Right atrium auricular region (tissue), 2 donors: Measurements from ENCODE around the gene DAP3. TPM values are rescaled to one million over a fixed set of nuclear protein-coding genes. Genes with fewer than 3 reads are reported as not detected.
"Not testable (repeated sequence)": the region's sequence is repeated elsewhere in the genome, so short reads cannot be mapped to it uniquely, and the experiment has no call there.

Source experiments
- DNase-seq: peaks from one replicate; pipeline ENCODE4 v3.0.0-alpha.2; 2019; ENCODE audit warnings: low spot score
- H3K27ac ChIP-seq, 2 donors: fragments of 200-600 bp; sonication (generic); 1 replicate in 1 of 2; 2 replicates in 1 of 2; pipeline ENCODE4 v1.5.1; 2016 to 2019
- H3K27me3 ChIP-seq, 2 donors: fragments of 200-600 bp; sonication (generic); one replicate each; pipeline versions ENCODE4 v1.5.1 to v1.6.0; 2017 to 2019
- H3K36me3 ChIP-seq: fragments of 200-600 bp; sonication (generic); one replicate; pipeline ENCODE4 v1.5.1; 2016
- H3K4me1 ChIP-seq, 2 donors: fragments of 200-600 bp; sonication (generic); one replicate each; pipeline versions ENCODE4 v1.5.1 to v1.6.0; 2017 to 2019
- H3K4me3 ChIP-seq, 2 donors: fragments of 200-600 bp; sonication (generic); 1 replicate in 1 of 2; 2 replicates in 1 of 2; pipeline ENCODE4 v1.5.1; 2017 to 2019; ENCODE audit warnings: mild to moderate bottlenecking in 1 of 2, moderate library complexity in 1 of 2
- H3K9me3 ChIP-seq, 2 donors: fragments of 200-600 bp; sonication (generic); one replicate each; pipeline ENCODE4 v1.5.1; 2019
- CTCF ChIP-seq, 2 donors: fragments of 200-600 bp; sonication (generic); IDR thresholded peaks; one replicate each; pipeline ENCODE4 v1.5.1; 2019; ENCODE audit warnings: antibody characterized with exemption in 2 of 2
- total RNA-seq, 2 donors: library from RNA; depleted of rRNA; stranded (reverse); fragments of >200 nt; gene quantifications; one replicate each; pipeline ENCODE4 v1.1.0, GENCODE V29; 2016

Gene DAP3
- total RNA-seq, 2 donors from 2014 or later: 76.8 to 120 TPM

DNA sequence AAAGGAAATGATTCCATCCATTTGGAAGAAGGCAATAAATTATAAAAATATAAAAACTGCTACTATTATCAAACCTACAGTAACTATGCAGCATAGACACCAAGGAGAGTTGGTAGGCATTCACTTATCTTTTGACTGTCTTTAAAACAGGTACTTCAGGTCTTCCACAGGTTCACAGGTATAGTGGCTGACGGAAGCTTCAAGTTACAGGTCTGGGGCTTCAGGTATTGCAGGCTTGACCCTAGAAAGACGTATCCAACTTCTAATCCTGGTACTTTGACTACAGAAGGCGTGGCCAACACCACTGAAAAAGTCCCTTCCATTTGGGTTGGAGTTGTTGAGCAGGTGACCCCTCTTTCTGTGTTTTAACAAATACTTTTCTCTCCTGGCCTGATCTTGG, 35.9 kb upstream of the DAP3 start:
- Histone ChIP-seq H3K4me3 (no peak overlapping the region), H3K36me3 (no peaks in the 10 kb centered on the region), H3K27me3 (no peaks in the 10 kb centered on the region), H3K9me3 (no peaks in the 10 kb centered on the region), H3K27ac (no peak overlapping the region), H3K4me1 (no peaks in the 10 kb centered on the region)
- no peak for TF ChIP-seq CTCF (IDR thresholded peaks at IDR 0.05)
- no peak for DNase-seq

GRCh38 chr1:155657463-155657862, 31.4 kb upstream of the DAP3 start:
- TF ChIP-seq CTCF (IDR thresholded peaks at IDR 0.05): no peak
- no peaks in the 10 kb centered on the region for H3K9me3 ChIP-seq
- H3K4me3 ChIP-seq: no peak overlapping the region
- H3K36me3 ChIP-seq: peaks cover 39% of the 10 kb centered on the region
- no peaks in the 10 kb centered on the region for H3K4me1 ChIP-seq
- DNase-seq: no peak
- no peaks in the 10 kb centered on the region for H3K27me3 ChIP-seq
- H3K27ac ChIP-seq: no peak overlapping the region

- not testable (repeated sequence) for H3K27me3 ChIP-seq, H3K9me3 ChIP-seq, DNase-seq, H3K27ac ChIP-seq, H3K4me1 ChIP-seq, H3K4me3 ChIP-seq
- H3K36me3 ChIP-seq: peaks cover 73% of the 10 kb centered on the region
Measured at GRCh38 chr1:155661239-155661638, 27.7 kb upstream of the DAP3 start.

GRCh38 chr1:155669233-155670162, 19.4 kb upstream of the DAP3 start:
- Histone ChIP-seq H3K27ac (no peak overlapping the region), H3K36me3 (peaks cover 97% of the 10 kb centered on the region), H3K4me3 (no peak overlapping the region), H3K27me3 (no peaks in the 10 kb centered on the region), H3K4me1 (no peaks in the 10 kb centered on the region), H3K9me3 (no peaks in the 10 kb centered on the region)
- TF ChIP-seq CTCF (IDR thresholded peaks at IDR 0.05): no peak
- no peak for DNase-seq

DNA sequence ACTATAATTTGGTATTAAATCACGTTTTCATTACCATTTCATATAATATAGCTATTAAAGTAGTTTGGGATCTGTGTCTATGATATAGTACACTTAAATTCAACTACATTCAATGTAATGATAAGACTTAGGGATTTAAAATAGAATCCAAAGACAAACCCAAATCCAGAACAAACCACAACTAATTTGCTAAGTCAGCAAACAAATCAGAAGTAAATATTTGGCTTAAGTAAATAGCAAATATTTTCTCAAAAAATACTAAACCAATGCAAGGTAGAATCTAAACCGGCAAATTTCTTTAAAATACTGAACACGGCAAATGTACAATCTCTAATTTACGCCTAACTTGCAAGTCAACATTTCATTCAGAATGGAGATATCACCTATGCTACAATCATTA, 17.1 kb upstream of the DAP3 start:
- Histone ChIP-seq H3K27ac (no peak overlapping the region), H3K4me3 (no peak overlapping the region), H3K36me3 (peaks cover 99% of the 10 kb centered on the region), H3K27me3 (no peaks in the 10 kb centered on the region), H3K4me1 (no peaks in the 10 kb centered on the region), H3K9me3 (no peaks in the 10 kb centered on the region)
- no peak for TF ChIP-seq CTCF (IDR thresholded peaks at IDR 0.05)
- no peak for DNase-seq

GRCh38 chr1:155673003-155673402, 15.9 kb upstream of the DAP3 start:
- peaks cover 99% of the 10 kb centered on the region for H3K36me3 ChIP-seq
- no peak for TF ChIP-seq CTCF (IDR thresholded peaks at IDR 0.05)
- H3K27ac ChIP-seq: no peak overlapping the region
- no peaks in the 10 kb centered on the region for H3K9me3 ChIP-seq
- no peaks in the 10 kb centered on the region for H3K4me1 ChIP-seq
- no peak for DNase-seq
- no peak overlapping the region for H3K4me3 ChIP-seq
- H3K27me3 ChIP-seq: no peaks in the 10 kb centered on the region
